ENCODE measurements around the gene CARS2.

- TF ChIP-seq GATA2 (IDR thresholded peaks at IDR 0.05; ENCODE audit: low read depth, low read length) (no peak), GATA3 (IDR thresholded peaks at IDR 0.05; ENCODE audit: low read depth, low read length) (no peak)
Observed at GRCh38 chr13:110706570-110707372, 855 bp upstream of the CARS2 start.
